Fibroblast of pulmonary artery (primary cell): Measurements from ENCODE around the gene TRIP13.
"Not testable (repeated sequence)": the region's sequence is repeated elsewhere in the genome, so short reads cannot be mapped to it uniquely, and the experiment has no call there.

Experiments
- DNase-seq: peaks from one replicate; pipeline ENCODE4 v3.0.0-alpha.2; 2010; ENCODE audit warnings: low read depth
- H3K4me3 ChIP-seq: replicated peaks from 2 replicates; pipeline ENCODE4 v1.5.1; 2011; ENCODE audit warnings: low read depth, mild to moderate bottlenecking, control low read depth, low read length, moderate library complexity
- CTCF ChIP-seq: IDR thresholded peaks from 2 replicates; pipeline ENCODE4 v1.5.1; 2011; ENCODE audit warnings: mild to moderate bottlenecking, control low read depth, low read length, inconsistent platforms; ENCODE audit errors: missing control alignments

TRIP13 gene

GRCh38 chr5:892394-893136, at the start of gene TRIP13, which contains the start of gene BRD9:
Gene TRIP13 (plus strand): TSS chr5:892884. CDS start chr5:892999, 115 bp downstream.
Gene BRD9 (minus strand): TSS chr5:892801. CDS start chr5:892657, 144 bp downstream.
- peak; percentile 69 for DNase-seq
- peak within 1 kb of the TSS; percentile 96 for H3K4me3 ChIP-seq
- no peak for TF ChIP-seq CTCF

DNA sequence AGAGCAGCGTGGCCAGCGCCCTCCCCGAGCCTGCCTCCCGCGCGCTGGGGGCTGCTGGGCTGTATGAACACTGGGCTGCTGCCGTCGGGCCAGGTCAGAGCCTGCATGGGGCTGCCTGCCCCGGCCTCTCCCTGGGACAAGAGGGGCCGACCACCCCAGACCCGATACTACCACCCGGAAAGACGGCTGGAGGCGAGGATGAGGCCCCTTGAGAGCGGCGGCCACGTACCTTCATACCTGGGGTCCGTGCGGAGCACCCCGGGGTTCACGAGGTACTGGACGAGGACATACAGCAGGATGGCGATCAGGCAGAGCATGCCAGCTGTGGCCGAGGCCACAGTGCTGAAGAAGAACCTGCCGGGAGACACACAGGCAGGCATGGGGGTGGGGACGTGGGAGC, 49.3 kb upstream of the TRIP13 start:
- not testable (repeated sequence) for H3K4me3 ChIP-seq, DNase-seq

GRCh38 chr5:843926-844325, 48.8 kb upstream of the TRIP13 start:
- H3K4me3 ChIP-seq, DNase-seq: not testable (repeated sequence)

DNA sequence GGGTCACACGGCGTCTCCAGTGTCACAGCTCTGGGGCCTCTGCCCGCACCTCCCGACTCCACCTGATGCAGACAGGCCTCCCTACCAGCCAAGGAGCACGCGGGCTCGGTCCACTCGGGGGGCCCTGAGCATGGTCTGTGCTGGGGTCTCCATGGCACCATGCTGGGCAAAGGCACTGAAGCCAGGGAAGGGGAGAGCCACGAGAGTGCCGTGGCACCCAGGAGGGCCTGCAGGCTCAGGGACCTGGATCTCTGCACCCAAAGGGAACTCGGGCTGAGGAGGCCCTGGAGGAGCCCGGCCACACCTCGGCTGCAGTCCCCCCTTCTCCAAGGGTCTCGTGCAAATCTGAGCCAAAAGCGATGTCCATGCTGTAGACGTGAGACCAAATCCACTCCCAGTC, 48.3 kb upstream of the TRIP13 start:
- DNase-seq, H3K4me3 ChIP-seq: not testable (repeated sequence)

GRCh38 chr5:845031-845675, 47.5 kb upstream of the TRIP13 start:
- H3K4me3 ChIP-seq, DNase-seq: not testable (repeated sequence)

DNA sequence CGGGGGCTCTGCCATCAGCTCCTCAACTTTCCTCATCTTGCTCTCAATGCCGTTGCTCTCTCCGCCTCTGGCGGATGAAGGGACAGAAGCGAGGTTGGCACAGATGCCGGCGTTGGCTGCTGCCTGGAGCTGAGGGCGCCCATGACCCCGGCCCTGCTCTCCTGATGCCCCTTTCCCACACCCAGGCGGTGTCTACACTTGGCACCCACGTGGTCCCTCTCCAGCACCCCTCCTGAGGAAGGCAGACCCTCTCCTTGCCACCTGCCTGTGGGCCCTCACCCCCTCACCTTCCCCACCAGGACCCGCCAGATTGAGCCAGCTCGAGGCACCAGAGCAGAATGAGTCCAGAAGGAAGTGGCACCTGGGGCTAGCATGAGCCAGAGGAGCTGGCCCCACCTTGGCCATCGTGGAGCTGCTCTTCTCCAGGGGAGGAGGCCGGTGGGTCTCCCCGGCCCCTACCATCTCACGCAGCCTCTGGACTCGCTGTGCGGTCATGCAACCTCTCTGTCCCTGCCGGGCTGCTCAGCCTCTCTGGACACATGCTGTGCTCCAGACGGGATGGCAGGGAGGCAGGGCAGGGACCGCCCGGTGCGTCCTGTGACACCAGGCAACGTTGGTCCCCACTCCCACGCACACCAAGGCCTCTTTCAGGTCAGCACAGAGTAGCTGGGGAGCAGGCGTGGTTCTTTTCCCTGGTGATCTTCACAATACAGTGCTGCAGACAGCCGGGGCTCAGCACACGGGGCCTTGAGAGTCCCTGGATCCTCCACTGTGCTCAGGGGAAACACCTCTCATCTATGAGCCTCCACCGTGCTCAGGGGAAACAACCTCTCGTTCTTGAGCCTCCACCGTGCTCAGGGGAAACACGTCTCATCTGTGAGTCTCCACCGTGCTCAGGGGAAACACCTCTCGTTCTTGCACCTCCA, 46.7 kb upstream of the TRIP13 start:
- DNase-seq, H3K4me3 ChIP-seq: not testable (repeated sequence)

- H3K4me3 ChIP-seq, DNase-seq: not testable (repeated sequence)
Observed at GRCh38 chr5:846602-847091, 46.0 kb upstream of the TRIP13 start.

- H3K4me3 ChIP-seq, DNase-seq: not testable (repeated sequence)
Observed at GRCh38 chr5:847212-847611, 45.5 kb upstream of the TRIP13 start.

- H3K4me3 ChIP-seq, DNase-seq: not testable (repeated sequence)
Observed at GRCh38 chr5:847736-848135, 44.9 kb upstream of the TRIP13 start.

- no peak overlapping the region for H3K4me3 ChIP-seq
- TF ChIP-seq CTCF, result no peak
- DNase-seq, result no peak
Observed at GRCh38 chr5:848671-849111, 44.0 kb upstream of the TRIP13 start.
